HG03571 (cell line): ENCODE data around the gene NCAPH2.
"Not testable (repeated sequence)": the region's sequence is repeated elsewhere in the genome, so short reads cannot be mapped to it uniquely, and the experiment has no call there.

Source experiments
- ATAC-seq: cut with Tn5 transposase; IDR thresholded peaks from one replicate; pipeline ENCODE4 v1.9.1; 2021; ENCODE audit not compliant: unreplicated experiment

Gene NCAPH2

GRCh38 chr22:50528682-50529415, 20.8 kb downstream of the NCAPH2 start:
- no peak for ATAC-seq

GRCh38 chr22:50529416-50529896, 21.4 kb downstream of the NCAPH2 start:
- ATAC-seq, result no peak

GRCh38 chr22:50529897-50530579, 22.0 kb downstream of the NCAPH2 start, which contains the start of gene TYMP:
TYMP (minus strand) TSS chr22:50530012; CDS start chr22:50529709, 303 bp downstream.
- no peak for ATAC-seq

GRCh38 chr22:50530580-50530876, 22.5 kb downstream of the NCAPH2 start:
- no peak for ATAC-seq

GRCh38 chr22:50530877-50531545, 23.0 kb downstream of the NCAPH2 start:
- ATAC-seq, result peak; percentile 26

GRCh38 chr22:50531546-50531961, 23.5 kb downstream of the NCAPH2 start:
- no peak for ATAC-seq

- no peak for ATAC-seq
Measured at GRCh38 chr22:50531962-50532674, 24.1 kb downstream of the NCAPH2 start.

GRCh38 chr22:50532824-50533796, 25.1 kb downstream of the NCAPH2 start:
- ATAC-seq, result no peak

GRCh38 chr22:50533856-50534711, 26.1 kb downstream of the NCAPH2 start:
- not testable (repeated sequence) for ATAC-seq

- ATAC-seq, result no peak
Measured at GRCh38 chr22:50535113-50535512, 27.1 kb downstream of the NCAPH2 start.

- ATAC-seq, result no peak
Measured at GRCh38 chr22:50536226-50536625, 28.2 kb downstream of the NCAPH2 start.

GRCh38 chr22:50537765-50538164, 29.7 kb downstream of the NCAPH2 start:
- no peak for ATAC-seq

GRCh38 chr22:50540381-50540780, 32.4 kb downstream of the NCAPH2 start:
- no peak for ATAC-seq

- ATAC-seq, result not testable (repeated sequence)
Measured at GRCh38 chr22:50541667-50542026, 33.6 kb downstream of the NCAPH2 start.

GRCh38 chr22:50542416-50542927, 34.4 kb downstream of the NCAPH2 start:
- ATAC-seq, result no peak

GRCh38 chr22:50544078-50544745, 36.2 kb downstream of the NCAPH2 start:
- ATAC-seq, result no peak

GRCh38 chr22:50544746-50545253, 36.8 kb downstream of the NCAPH2 start:
- no peak for ATAC-seq
